Stimulated activated naive CD4-positive, alpha-beta T cell treated with Interleukin-2 at 50 U/mL for 16 hours (primary cell): ENCODE data around the gene MAGOHB.

Experiments used
- DNase-seq: peaks from one replicate; lab custom pipeline; 2025; lab: John Stamatoyannopoulos, UW

MAGOHB gene

GRCh38 chr12:10554756-10555481 is 58.5 kb downstream of the MAGOHB start:
- DNase-seq: no peak

GRCh38 chr12:10554228-10554755 is 59.1 kb downstream of the MAGOHB start:
- DNase-seq: no peak
